AG04450 (cell line): ENCODE data around the gene HNRNPD. TPM values are rescaled to one million over a fixed set of nuclear protein-coding genes. Genes with fewer than 3 reads are reported as not detected.

Experiments used
- CTCF ChIA-PET: fragments of 300-600, 350-600 bp; formaldehyde crosslinking; extraction: SDS; loops from one replicate; lab custom pipeline; 2022; ENCODE audit warnings: antibody characterized with exemption, inconsistent platforms; lab: Charles Lee
- POLR2A ChIA-PET: fragments of 350-600 bp; formaldehyde crosslinking; extraction: SDS; loops from one replicate; lab custom pipeline; 2021; ENCODE audit warnings: antibody characterized with exemption, inconsistent platforms; lab: Yijun Ruan, JAX
- DNase-seq: peaks from one replicate; pipeline ENCODE4 v3.0.0-alpha.2; 2011; ENCODE audit warnings: low read depth, low spot score
- H3K27ac ChIP-seq: one replicate; pipeline ENCODE4 v1.5.1; 2012; ENCODE audit warnings: low read depth, low read length, control low read depth
- H3K27me3 ChIP-seq: one replicate; pipeline ENCODE4 v1.6.0; 2012; ENCODE audit warnings: low read length; ENCODE audit not compliant: control insufficient read depth, insufficient read depth
- H3K4me3 ChIP-seq: 2 replicates; pipeline ENCODE4 v1.5.1; 2011; ENCODE audit warnings: mild to moderate bottlenecking, low read depth, low read length, control low read depth
- H3K9me3 ChIP-seq: 2 replicates; pipeline ENCODE4 v1.5.1; 2012; ENCODE audit warnings: low read length; ENCODE audit not compliant: control insufficient read depth, insufficient read depth
- CTCF ChIP-seq: IDR thresholded peaks from 2 replicates; pipeline ENCODE4 v1.5.1; 2011; ENCODE audit warnings: low read depth, low read length, control low read depth, inconsistent platforms
- polyA plus RNA-seq: library from polyadenylated mRNA; depleted of rRNA; stranded (reverse); fragments of >200 nt; gene quantifications from 2 replicates; pipeline ENCODE4 v1.2.3, GENCODE V29; 2011

The HNRNPD gene
- polyA plus RNA-seq, 1 experiment = 93.8 TPM

GRCh38 chr4:82380344-82380743 is 6.6 kb upstream of the HNRNPD start:
- peaks cover 12% of the 10 kb centered on the region for H3K9me3 ChIP-seq
- H3K27ac ChIP-seq = no peak overlapping the region
- TF ChIP-seq CTCF = no peak
- no peak for DNase-seq
- no peaks in the 10 kb centered on the region for H3K27me3 ChIP-seq
- POLR2A ChIA-PET = no interaction called here
- CTCF ChIA-PET = no interaction called here
- no peak overlapping the region for H3K4me3 ChIP-seq

- peaks cover 9% of the 10 kb centered on the region for H3K9me3 ChIP-seq
- H3K27me3 ChIP-seq = no peaks in the 10 kb centered on the region
- ChIA-PET CTCF (interaction anchor here (1.0 kb wide), 1 partner anchor 53 kb away, joined by 5 read pairs; no protein-coding TSS in a partner anchor), POLR2A (interaction anchor here (0.5 to 1.8 kb wide), 2 partner anchors 46 to 1172 kb away, joined by 6 read pairs; no protein-coding TSS in a partner anchor)
- H3K27ac ChIP-seq = no peak overlapping the region
- peak overlapping the region; percentile 27 for H3K4me3 ChIP-seq
- TF ChIP-seq CTCF = no peak
- DNase-seq = no peak
Observed at GRCh38 chr4:82376109-82376508, 2.3 kb upstream of the HNRNPD start.

- ChIA-PET CTCF (interaction anchor here (3.6 kb wide), 1 partner anchor 13 kb away, joined by 39 read pairs; no protein-coding TSS in a partner anchor), POLR2A (interaction anchor here (0.6 to 2.3 kb wide), 12 partner anchors 8 to 1082 kb away, joined by 3 to 71 read pairs (median 4); partner anchors contain the start of genes ENOPH1, HELQ, HNRNPDL and MRPS18C)
- no peak for TF ChIP-seq CTCF
- H3K4me3 ChIP-seq = peak overlapping the region; percentile 98
- no peaks in the 10 kb centered on the region; the same call in 1 of the 2 replicates for H3K9me3 ChIP-seq
- no peak for DNase-seq
- H3K27ac ChIP-seq = peak overlapping the region; percentile 97
- no peaks in the 10 kb centered on the region for H3K27me3 ChIP-seq
Observed at GRCh38 chr4:82373486-82373815, 340 bp downstream of the HNRNPD start.

GRCh38 chr4:82372517-82373485 is 990 bp downstream of the HNRNPD start:
- no peak for DNase-seq
- TF ChIP-seq CTCF = no peak
- ChIA-PET CTCF (interaction anchor here (1.6 to 3.6 kb wide), 2 partner anchors 12 to 366 kb away, joined by 3 to 39 read pairs; no protein-coding TSS in a partner anchor), POLR2A (interaction anchor here (0.9 to 2.3 kb wide), 2 partner anchors 51 to 56 kb away, joined by 3 to 13 read pairs; no protein-coding TSS in a partner anchor)
- Histone ChIP-seq H3K4me3 (peak overlapping the region; percentile 98), H3K9me3 (no peaks in the 10 kb centered on the region; the same call in 1 of the 2 replicates), H3K27me3 (no peaks in the 10 kb centered on the region), H3K27ac (peak overlapping the region; percentile 39)
